ENCODE results near the gene RHOA.
"Not testable (repeated sequence)": the region's sequence is repeated elsewhere in the genome, so short reads cannot be mapped to it uniquely, and the experiment has no call there.

RHOA gene

DNA sequence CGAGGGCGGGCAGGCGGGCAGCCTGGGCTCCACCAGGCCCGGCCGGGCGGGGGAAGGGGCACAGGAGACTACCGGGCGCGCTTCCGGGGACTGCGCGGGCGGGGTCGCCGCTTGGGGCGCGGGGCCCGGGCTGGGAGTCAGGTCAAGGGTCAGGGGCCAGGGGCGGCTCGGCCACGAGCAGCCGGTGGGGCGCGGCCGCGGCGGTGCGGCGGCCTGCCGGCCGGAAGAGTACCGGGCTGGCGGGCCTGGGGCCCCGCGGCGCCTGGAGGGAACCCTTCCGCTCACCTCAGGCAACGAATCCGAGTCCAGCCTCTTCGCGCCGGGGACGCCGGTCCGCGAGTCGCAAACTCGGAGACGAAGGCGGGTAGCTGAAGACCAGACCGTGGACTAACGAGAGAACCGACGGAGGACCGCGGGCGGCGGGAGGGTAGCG is 225 bp downstream of the RHOA start:
- no peak for DNase-seq (ENCODE audit: low read depth)

DNA sequence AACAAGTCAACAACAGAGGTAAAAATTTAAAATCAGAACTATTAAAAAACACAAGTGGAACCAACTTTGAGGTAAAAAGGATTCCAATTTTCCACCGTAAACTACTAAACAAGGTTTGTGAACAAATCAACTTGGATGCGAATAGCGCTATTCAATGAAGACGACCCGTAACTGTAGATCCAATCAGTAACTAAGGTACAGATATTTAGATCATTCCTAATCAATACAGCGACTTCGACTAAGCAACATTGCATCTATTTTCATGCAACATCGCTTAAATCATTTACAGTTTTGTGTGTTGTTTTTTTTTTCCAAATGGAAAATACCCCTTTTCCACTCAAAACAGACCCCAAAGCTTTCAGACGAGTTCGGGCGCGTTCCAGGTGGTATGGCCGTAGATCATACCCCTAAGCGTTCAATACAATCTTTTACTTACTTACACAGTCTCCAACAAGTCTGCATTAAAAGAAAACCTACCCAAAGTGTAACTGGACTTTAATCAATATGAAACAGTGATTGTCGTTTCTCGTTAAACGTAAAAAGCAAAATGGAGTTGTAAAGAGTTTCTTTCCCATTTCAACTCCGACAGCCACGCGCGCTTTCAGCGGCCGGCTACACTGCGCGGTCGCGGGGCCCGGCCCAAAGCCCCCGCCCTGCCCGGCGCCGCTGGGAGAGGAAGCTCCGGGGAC is 786 bp downstream of the RHOA start:
- no peak for DNase-seq (ENCODE audit: low read depth)

GRCh38 chr3:49410066-49410845 is 1.5 kb downstream of the RHOA start:
- DNase-seq (ENCODE audit: low read depth) = no peak

GRCh38 chr3:49406571-49407565 is 4.9 kb downstream of the RHOA start:
- DNase-seq (ENCODE audit: low read depth) = no peak

- DNase-seq (ENCODE audit: low read depth) = not testable (repeated sequence)
Measured at GRCh38 chr3:49405570-49405969, 6.2 kb downstream of the RHOA start.

- DNase-seq (ENCODE audit: low read depth) = no peak
Measured at GRCh38 chr3:49403891-49404290, 7.9 kb downstream of the RHOA start.

- DNase-seq (ENCODE audit: low read depth) = no peak
Measured at GRCh38 chr3:49401766-49402165, 10.0 kb downstream of the RHOA start.

DNA sequence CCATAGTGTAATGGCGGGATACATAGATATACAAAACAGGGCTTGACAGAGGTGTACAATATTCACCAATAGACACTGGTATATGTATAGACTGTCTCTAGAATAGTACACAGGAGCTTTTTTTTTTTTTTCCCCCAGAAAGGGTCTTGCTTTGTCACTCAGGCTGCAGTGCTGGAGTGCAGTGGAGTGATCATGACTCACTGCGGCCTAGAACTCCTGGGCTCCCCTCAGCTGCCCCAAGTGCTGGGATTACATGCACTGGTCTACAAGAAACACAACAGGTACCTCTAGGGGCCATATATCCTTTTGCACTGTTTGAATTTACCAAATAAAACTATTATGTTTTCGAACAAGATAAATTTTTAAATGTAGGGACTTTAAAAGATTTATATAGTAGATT is 12.3 kb downstream of the RHOA start:
- peak; percentile 59 for DNase-seq (ENCODE audit: low read depth)

DNA sequence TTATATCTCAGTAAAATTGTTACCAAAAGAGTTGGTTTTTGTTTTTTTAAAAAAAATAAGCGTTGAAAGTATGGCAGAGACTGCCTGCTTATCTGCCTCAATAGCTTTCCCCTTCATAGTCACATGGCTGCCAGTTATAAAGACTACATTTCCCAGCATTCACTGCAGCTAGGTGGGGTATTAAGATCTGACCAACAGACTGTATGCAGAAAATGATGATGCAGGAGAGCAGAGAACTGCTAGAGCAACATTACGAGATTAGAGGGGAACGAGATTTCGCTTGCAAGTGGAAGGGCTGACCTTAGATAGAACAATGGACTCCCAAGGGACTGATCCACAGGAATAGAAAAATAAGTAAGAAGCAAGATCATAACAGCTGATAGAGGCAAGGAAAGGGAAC is 14.3 kb downstream of the RHOA start:
- DNase-seq (ENCODE audit: low read depth) = peak; percentile 41

- not testable (repeated sequence) for DNase-seq (ENCODE audit: low read depth)
Measured at GRCh38 chr3:49391310-49391709, 20.5 kb downstream of the RHOA start.

DNA sequence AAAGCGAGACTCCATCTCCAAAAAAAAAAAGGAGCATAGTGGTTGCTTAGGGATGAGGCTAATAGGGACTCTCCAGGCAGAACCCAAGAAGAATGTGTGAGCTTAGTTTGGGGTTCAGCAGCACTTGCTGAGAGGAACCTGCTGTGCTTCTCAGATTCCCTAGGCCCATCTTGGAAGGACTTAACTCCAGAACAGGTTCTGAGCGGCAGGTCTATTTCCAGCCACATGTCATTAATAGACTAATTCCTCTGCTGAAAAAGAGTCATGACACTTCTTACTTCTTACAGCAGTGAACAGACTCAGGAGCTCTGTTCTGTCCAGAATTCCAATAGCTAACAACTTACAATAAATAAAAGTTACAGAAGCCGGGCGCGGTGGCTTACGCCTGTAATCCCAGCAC is 22.5 kb downstream of the RHOA start:
- no peak for DNase-seq (ENCODE audit: low read depth)

DNA sequence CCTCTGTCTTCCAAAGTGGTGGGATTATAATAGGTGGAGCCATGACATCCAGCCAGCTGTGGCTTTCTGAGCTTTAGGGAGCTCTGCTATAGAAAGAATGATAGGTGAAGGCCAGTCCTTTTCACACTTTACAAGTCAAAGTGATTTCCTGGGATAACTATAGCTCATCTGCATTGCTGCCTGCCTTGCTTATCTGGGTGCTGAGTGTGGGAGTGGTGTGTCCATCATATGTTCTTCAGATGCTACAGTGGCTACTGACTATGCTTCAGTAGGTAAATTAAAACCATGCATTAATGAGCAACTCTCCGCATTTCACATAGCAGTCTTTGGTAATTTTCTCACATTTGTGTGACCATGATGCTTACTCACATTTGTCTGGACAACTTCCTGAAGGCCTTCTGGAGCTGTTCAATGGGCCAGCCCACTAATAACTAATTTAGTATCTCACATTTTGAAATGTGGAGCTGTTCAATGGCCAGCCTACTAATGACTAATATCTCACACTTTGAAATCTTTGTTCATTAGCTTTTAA is 23.4 kb downstream of the RHOA start:
- peak; percentile 15 for DNase-seq (ENCODE audit: low read depth)

- no peak for DNase-seq (ENCODE audit: low read depth)
Measured at GRCh38 chr3:49387721-49388120, 24.1 kb downstream of the RHOA start.

DNA sequence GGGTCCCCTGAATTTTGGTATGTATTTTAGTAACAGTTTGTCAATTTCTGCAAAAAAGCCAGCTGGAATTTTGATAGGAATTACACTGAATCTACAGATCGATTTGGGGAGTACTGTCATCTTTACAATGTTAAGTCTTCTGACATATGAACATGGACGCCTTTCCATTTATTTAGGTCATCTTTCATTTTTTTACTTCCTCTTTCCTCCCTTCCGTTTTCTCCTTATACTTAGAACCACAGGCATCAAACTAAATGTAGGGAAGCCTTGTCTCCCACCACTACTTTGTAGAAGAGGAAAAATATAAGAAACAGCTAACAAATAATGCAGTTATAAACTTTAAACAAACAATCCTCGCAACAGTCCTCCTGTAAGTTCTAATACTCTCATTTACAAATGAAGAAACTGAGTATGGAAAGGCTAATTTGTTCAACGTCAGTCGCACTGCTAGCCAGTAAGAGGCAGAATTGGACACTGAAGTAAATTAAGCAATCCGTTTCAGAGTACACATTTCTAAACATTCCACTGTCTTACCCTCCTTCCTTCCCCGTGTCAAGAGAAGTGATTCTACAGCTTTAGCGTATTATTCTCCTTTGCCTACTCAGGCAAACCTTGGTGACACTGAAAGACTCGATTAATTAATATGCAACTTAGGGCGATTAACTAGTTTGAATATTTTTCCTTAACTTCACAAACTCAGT is 25.6 kb downstream of the RHOA start:
- no peak for DNase-seq (ENCODE audit: low read depth)

- DNase-seq (ENCODE audit: low read depth) = no peak
Measured at GRCh38 chr3:49385617-49386016, 26.2 kb downstream of the RHOA start.

DNA sequence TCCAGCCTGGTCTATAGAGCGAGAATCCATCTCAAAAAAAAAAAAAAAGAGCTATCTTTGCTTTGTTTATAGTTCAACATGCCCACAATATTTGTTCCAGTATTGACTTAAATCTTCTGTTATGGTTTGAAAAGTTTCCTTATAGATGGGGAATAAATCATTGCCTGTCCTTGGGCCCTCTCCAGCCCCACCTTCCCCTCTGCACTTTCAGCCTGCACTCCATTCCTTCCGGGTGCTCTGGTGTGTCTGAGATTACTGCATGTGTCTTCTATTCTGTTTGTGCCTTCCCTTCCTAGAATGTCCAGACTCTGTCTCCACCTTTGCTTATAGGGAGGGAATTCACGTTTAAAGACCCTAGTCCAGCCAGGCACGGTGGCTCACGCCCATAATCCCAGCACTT is 28.4 kb downstream of the RHOA start:
- no peak for DNase-seq (ENCODE audit: low read depth)

DNA sequence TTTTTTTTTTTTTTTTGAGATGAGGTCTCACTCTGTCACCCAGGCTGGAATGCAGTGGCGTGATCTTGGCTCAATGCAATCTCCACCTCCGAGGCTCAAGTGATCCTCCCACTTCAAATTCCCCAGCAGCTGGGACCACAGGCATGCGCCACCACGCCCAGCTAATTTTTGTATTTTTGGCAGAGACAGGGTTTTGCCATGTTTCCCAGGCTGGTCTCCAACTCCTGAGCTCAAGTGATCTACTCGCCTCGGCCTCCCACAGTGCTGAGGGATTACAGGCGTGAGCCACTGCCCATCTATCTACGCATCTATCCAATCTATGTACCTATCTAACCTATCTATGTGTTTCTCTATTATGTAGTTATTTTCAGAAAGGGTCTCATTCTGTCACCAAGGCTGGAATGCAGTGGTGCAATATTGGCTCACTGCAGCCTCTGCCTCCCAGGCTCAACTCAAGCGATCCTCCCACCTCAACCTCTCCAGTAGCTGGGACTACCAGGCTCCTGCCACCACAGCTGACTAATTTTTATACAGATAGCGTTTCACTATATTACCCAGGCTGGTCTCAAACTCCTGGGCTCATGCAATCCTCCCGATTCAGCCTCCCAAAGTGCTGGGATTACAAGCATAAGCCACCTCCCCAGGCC is 33.4 kb downstream of the RHOA start:
- peak; percentile 83 for DNase-seq (ENCODE audit: low read depth)

GRCh38 chr3:49377483-49377882 is 34.3 kb downstream of the RHOA start:
- DNase-seq (ENCODE audit: low read depth) = peak; percentile 65

DNA sequence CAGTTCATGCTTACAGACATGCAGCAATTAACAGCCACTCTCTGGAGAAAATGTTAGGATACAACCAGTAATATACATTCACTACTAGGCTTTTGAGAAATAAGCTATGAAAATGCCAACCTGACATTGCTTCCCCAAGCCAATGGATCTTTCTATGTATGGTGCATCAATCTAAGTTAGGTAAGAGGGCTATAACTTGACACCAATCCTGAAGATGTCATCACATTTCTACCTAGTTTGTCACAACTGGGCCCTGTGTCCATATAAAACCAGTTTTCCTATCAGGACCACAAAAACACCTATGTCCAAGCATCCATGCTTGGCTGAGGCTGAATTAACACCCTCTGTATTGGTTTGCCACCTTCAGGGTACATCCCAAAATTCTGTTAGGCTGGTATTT is 39.8 kb downstream of the RHOA start:
- no peak for DNase-seq (ENCODE audit: low read depth)

- no peak for DNase-seq (ENCODE audit: low read depth)
Measured at GRCh38 chr3:49370585-49371290, 41.0 kb downstream of the RHOA start.
